IPS-18a (cell line): ENCODE results near the gene BARHL1.

Experiments used
- H3K27ac ChIP-seq: one replicate; pipeline ENCODE4 v1.5.1; 2013; ENCODE audit warnings: low read length
- H3K27me3 ChIP-seq: one replicate; pipeline ENCODE4 v1.6.1; 2013; ENCODE audit warnings: mild to moderate bottlenecking, low read length; ENCODE audit not compliant: control insufficient read depth, insufficient read depth
- H3K36me3 ChIP-seq: one replicate; pipeline ENCODE4 v1.6.1; 2013; ENCODE audit warnings: low read depth, low read length; ENCODE audit not compliant: control insufficient read depth
- H3K4me1 ChIP-seq: one replicate; pipeline ENCODE4 v1.6.1; 2013; ENCODE audit warnings: low read depth, low read length; ENCODE audit not compliant: control insufficient read depth
- H3K4me3 ChIP-seq: one replicate; pipeline ENCODE4 v1.5.1; 2013; ENCODE audit warnings: low read length
- H3K9ac ChIP-seq: one replicate; pipeline ENCODE4 v1.6.1; 2013; ENCODE audit warnings: mild to moderate bottlenecking, low read length, moderate library complexity
- H3K9me3 ChIP-seq: one replicate; pipeline ENCODE4 v1.6.1; 2013; ENCODE audit warnings: low read depth, low read length; ENCODE audit not compliant: control insufficient read depth

Gene BARHL1

DNA sequence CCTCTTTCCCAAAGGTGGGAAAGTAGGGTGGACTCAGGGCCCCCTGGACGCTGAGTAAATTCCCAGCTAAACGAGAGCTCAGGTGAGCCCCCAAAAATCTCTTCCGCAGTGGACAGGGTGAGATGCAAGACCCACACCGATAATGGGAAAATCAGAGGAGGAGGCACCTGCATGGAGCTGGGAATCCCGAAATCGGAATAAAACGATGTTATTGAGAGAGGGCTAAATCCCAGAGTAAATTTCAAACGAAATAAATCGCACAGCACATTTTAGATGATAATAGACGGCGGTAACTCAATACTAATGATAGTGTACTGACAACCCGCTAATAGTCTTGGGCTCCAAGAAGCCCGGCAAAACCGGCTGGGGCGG, 3.0 kb upstream of the BARHL1 start:
- Histone ChIP-seq H3K27me3 (peaks cover 93% of the 10 kb centered on the region), H3K9me3 (no peaks in the 10 kb centered on the region), H3K4me3 (peak overlapping the region; percentile 27), H3K27ac (no peak overlapping the region), H3K9ac (no peak overlapping the region), H3K36me3 (no peaks in the 10 kb centered on the region), H3K4me1 (peaks cover 12% of the 10 kb centered on the region)

DNA sequence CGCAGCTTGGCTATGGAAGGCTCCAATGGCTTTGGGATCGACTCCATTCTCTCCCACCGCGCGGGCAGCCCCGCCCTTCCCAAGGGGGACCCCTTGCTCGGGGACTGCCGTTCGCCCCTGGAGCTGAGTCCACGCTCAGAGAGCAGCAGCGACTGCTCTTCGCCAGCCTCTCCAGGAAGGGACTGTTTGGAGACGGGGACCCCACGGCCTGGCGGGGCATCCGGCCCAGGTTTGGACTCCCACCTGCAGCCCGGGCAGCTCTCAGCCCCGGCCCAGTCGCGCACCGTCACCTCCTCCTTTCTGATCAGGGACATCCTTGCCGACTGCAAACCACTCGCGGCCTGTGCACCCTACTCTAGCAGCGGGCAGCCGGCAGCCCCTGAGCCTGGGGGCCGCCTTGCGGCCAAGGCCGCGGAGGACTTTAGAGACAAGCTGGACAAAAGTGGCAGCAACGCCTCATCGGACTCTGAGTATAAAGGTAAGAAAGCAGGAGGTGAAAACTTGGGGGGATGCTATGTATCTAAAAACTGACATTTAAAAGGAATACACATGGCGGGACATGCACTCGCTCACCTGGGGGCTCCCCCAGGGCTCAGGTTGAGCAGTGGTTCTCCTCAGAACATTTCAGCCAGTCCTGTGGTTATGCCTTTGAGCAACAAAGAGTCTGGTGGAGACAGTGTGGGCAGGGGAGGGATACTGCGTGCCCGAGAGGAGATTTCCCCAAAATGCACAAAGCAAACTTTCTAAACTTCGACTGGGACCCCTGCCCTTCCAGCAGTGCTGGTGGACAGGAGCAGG, 579 bp downstream of the BARHL1 start:
- no peaks in the 10 kb centered on the region for H3K9me3 ChIP-seq
- H3K4me3 ChIP-seq, result no peak overlapping the region
- H3K4me1 ChIP-seq, result peaks cover 34% of the 10 kb centered on the region
- H3K27ac ChIP-seq, result no peak overlapping the region
- H3K27me3 ChIP-seq, result peaks cover 100% of the 10 kb centered on the region
- no peak overlapping the region for H3K9ac ChIP-seq
- H3K36me3 ChIP-seq, result no peaks in the 10 kb centered on the region

DNA sequence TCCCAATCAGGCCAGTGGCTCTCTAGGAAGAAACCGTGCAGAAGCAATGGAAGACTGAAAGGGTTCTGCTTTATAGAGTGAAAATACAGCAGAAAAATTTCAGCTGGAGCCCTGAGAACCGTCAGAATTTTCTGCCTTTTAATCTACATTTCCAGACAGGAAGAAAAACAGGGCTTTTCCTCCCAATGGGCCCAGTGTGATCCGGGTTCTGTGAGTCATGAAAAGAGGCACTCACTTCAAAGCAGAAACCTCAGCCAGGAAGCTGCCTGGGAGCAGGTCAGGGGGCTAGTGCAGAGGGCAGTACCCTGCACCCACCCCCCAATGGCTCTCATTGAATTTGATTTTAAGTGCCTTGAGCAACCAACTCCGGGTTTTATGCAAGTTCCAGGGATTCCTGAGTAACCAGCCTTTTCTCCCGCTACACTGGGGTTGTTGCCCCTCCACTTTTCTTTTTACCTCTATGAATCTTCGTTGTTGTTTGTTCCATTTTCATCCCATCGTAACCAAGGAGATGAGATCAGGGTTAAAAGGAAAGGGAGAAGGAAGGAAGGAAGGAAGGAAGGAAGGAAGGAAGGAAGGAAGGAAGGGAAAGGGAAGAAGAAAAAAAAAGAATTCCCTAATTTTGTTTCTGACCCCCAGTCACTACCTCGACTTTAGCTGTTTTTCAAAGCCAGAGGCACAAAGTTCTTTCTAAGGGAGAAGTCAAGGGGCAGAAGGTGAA, 1.3 kb downstream of the BARHL1 start:
- H3K27ac ChIP-seq, result no peak overlapping the region
- H3K27me3 ChIP-seq, result peaks cover 100% of the 10 kb centered on the region
- H3K36me3 ChIP-seq, result no peaks in the 10 kb centered on the region
- H3K9ac ChIP-seq, result no peak overlapping the region
- H3K9me3 ChIP-seq, result no peaks in the 10 kb centered on the region
- H3K4me1 ChIP-seq, result peaks cover 38% of the 10 kb centered on the region
- no peak overlapping the region for H3K4me3 ChIP-seq

DNA sequence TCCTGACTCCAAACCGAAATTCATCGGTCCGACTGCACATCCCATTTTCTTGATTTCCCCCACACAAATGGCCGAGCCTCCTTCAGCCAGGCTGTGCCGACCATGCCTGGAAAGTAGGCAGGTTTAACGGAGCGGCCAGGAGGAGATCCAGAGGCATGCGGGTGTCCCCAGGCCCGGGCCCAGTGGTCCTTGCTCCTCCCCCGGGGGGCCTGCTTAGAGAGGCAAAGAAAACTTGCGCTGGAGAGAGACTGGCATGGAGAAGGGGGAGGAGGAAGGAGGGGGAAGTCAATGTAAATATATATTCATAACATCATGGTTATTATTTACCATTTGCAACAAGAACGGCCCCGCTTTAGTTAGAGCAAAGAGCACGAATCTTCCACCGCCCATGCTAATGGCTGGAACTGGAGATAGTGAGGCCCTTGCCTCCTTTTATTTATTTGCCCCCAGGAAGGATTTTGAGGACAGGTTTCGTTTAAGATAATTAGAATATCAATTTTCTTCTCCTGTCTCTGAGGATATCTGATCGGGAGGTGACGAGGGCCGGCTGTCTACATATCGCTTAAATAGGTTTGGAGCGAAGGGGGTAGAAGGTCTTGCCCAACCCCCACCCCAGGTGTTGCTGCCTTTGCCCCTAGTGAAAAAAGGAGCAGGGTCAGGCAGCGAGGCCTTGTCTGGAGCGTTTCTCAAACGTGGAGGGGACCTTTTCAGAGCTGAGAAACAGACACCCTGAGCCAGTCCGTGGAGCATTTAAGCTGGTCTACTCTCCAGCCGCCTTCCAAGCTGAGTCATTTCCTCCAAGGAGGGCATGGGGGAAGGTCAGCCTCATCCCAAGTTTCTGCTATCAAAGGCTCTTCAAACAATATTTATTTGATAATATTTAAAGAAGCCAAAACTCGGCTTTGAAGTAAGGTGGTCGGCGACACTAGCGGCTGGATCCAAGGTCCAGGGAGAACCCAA, 2.5 kb downstream of the BARHL1 start:
- Histone ChIP-seq H3K4me3 (peak overlapping the region; percentile 9), H3K36me3 (no peaks in the 10 kb centered on the region), H3K27me3 (peaks cover 100% of the 10 kb centered on the region), H3K9ac (no peak overlapping the region), H3K27ac (no peak overlapping the region), H3K4me1 (peaks cover 38% of the 10 kb centered on the region), H3K9me3 (no peaks in the 10 kb centered on the region)

DNA sequence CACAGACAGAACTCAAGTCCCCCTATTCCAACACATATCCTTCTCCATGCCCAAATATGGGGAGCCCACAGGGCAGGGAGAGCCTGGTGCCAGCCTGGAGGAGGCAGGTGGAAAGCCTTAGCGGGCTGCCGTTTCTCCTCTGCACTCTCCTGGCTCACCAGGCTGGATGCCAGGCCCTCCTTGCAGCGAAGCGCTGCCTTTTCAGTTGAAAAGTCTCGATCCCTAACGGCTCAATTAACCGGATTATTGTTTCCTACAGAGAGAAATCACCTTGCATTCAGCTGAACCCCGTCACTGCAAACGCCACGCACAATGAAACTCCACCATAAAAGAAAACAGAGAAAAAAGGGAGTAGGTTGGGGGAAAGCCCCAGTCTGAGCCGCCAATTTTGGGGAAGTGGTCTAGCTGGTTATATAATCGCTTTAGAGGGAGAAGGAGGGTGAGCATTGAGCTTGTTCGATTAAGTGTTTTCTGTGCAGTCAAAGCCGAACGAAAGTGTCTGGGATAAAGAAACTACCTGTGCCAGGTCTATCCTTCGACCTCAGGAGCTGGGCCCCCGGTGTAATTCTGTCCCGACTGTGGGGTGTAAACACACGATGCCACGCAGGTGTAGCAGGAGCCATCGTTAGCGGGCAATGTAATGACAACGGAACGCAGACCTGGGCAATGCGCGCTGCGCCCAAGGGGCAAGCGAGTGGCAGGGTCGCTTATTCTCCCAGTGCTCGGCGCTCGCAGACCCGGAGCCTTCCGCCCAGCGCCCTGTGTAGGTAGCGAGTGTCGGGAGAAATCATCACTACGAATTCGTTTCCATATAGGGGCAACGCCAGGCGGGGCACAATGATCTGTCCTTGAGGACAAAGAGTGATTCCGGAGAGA, 3.8 kb downstream of the BARHL1 start:
- peaks cover 37% of the 10 kb centered on the region for H3K4me1 ChIP-seq
- H3K27me3 ChIP-seq, result peaks cover 100% of the 10 kb centered on the region
- H3K9ac ChIP-seq, result no peak overlapping the region
- H3K4me3 ChIP-seq, result peak overlapping the region; percentile 33
- no peaks in the 10 kb centered on the region for H3K36me3 ChIP-seq
- H3K9me3 ChIP-seq, result no peaks in the 10 kb centered on the region
- no peak overlapping the region for H3K27ac ChIP-seq

DNA sequence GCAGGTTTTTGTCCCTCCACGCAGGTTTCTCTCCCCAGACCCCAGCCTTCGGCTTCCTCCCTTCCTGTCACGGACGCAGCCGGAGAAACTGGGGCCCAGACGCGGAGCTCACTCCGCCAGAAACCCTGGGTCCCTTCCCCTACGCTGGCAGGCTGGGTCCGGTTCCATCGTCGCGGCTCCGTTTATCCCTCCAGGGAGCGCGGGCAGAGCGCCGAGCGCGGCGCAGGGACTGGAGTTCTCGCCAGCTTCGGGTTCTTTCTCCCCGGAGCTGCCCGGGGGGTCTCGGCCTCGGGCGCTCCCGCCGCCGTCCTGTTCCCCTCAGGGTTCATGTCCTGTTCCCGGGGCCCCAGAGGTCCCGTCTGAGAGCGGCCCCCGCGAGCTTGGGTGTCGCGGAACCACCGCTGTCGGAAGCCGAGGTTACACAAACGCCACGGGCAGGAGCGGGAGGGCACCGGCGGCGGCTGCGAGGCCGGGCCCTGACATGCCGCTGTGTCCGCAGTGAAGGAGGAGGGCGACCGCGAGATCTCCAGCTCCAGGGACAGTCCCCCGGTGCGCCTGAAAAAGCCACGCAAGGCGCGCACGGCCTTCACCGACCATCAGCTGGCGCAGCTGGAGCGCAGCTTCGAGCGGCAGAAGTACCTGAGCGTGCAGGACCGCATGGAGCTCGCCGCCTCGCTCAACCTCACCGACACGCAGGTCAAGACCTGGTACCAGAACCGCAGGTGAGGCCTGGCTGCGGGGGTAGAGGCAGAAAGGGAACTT, 4.6 kb downstream of the BARHL1 start:
- H3K27me3 ChIP-seq, result peaks cover 100% of the 10 kb centered on the region
- no peak overlapping the region for H3K9ac ChIP-seq
- H3K4me3 ChIP-seq, result peak overlapping the region; percentile 33
- H3K4me1 ChIP-seq, result peaks cover 38% of the 10 kb centered on the region
- no peak overlapping the region for H3K27ac ChIP-seq
- no peaks in the 10 kb centered on the region for H3K9me3 ChIP-seq
- H3K36me3 ChIP-seq, result no peaks in the 10 kb centered on the region

DNA sequence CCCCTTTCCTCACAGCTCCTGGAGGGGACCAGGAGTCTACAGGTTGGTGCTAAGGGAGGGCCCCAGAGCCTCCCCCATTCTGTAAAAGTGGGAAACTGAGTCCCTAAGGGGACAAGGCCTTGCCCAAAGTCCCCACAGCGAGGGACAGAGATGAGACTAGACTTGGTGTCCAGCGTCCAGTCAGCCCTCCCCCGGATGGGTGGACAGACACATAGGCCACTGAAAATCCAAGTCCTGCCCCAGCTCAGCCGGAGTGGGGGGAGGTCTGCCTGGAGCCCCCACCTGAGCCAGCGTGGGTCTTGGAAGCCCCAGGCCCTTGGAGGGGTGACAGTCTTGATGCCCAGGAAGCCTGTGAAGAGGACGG, 5.2 kb downstream of the BARHL1 start:
- Histone ChIP-seq H3K27me3 (peaks cover 100% of the 10 kb centered on the region), H3K9me3 (no peaks in the 10 kb centered on the region), H3K4me1 (peaks cover 44% of the 10 kb centered on the region), H3K36me3 (no peaks in the 10 kb centered on the region), H3K27ac (no peak overlapping the region), H3K4me3 (no peak overlapping the region), H3K9ac (no peak overlapping the region)

DNA sequence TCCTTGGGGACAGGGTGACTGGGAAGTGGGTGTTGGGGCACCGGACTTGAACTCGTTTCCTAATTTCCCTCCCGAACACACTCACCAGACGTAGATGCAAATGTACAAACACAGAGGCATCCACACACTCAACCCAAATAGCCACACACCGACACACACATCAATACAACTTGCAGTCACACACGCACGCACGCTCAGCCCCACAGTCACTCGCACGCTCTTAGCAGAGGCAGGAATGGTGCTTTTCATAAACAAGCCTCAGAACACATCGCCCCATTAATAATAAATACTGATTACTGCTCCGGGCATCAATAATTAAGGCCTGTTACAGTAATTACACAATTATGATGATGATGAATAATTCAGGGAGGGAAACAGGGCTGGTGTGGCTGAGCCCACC, 5.7 kb downstream of the BARHL1 start:
- Histone ChIP-seq H3K4me3 (no peak overlapping the region), H3K36me3 (no peaks in the 10 kb centered on the region), H3K9ac (no peak overlapping the region), H3K27me3 (peaks cover 100% of the 10 kb centered on the region), H3K27ac (no peak overlapping the region), H3K4me1 (peaks cover 49% of the 10 kb centered on the region), H3K9me3 (no peaks in the 10 kb centered on the region)

DNA sequence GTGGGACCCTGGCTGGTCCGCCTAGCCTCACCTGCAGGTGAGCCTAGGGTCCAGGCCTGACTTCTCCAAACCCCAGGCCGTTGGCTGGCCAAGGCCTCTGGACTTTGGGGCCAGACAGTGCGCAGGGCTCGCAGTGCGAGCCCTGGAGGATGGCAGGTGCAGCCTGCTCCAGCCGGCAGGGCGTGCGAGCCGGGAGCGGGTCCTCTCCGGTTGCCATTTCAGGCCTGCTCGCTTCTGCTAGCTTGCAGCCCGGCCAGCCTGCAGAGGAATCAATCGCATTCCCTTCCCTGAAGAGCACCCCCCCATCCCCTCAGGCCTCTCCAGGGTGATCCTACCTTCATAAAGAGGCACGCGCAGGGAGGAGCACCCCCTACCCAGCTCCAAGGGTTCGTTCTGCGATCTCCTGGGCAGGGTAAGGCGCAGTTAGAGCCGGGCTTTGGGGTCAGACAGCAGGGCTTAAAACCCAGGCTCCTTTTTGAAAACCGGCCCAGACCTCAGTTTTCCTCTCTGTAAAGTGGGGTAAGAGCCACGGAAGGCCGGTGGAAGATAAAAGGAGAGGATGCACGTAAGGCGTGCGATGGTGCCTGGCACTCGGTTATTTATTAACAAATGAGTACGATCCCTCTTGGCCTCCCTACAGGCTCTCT, 6.2 kb downstream of the BARHL1 start:
- Histone ChIP-seq H3K4me1 (peaks cover 50% of the 10 kb centered on the region), H3K9me3 (no peaks in the 10 kb centered on the region), H3K27me3 (peaks cover 100% of the 10 kb centered on the region), H3K27ac (no peak overlapping the region), H3K4me3 (peak overlapping the region; percentile 32), H3K9ac (no peak overlapping the region), H3K36me3 (no peaks in the 10 kb centered on the region)
